ENCODE measurements around the gene SLC22A5. TPM values are rescaled to one million over a fixed set of nuclear protein-coding genes. Genes with fewer than 3 reads are reported as not detected.

Gene SLC22A5
- total RNA-seq, 2 donors from 2014 or later: 26.0 to 38.6 TPM

DNA sequence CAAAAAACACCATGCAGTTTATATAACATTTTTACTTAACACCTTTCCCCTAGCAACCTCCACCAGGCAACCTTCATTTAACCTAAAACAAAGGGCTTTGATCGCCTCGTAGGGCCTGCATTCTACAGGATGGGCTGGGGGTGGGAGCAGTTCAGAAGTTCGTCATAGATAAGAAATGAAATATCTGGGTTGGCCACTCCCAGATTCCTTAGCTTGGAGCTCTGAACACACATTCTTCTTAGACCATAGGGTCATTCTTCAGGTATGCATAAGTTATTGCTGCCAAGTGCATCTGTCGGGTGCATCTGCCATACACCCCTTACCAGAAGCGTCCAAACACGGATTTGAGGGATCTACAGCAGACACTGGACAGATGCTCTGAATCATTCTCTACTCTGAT lies 4.3 kb upstream of the SLC22A5 start:
- Histone ChIP-seq H3K27me3 (no peaks in the 10 kb centered on the region), H3K4me3 (no peak overlapping the region), H3K9me3 (no peaks in the 10 kb centered on the region), H3K27ac (no peak overlapping the region), H3K36me3 (no peaks in the 10 kb centered on the region), H3K9ac (ENCODE audit: low read depth in 2 of 2, low read length in 2 of 2) (no peak overlapping the region), H3K4me1 (no peaks in the 10 kb centered on the region)
- intact Hi-C loops (cut with DNase I): no loop called here
- TF ChIP-seq, protein P1, sequence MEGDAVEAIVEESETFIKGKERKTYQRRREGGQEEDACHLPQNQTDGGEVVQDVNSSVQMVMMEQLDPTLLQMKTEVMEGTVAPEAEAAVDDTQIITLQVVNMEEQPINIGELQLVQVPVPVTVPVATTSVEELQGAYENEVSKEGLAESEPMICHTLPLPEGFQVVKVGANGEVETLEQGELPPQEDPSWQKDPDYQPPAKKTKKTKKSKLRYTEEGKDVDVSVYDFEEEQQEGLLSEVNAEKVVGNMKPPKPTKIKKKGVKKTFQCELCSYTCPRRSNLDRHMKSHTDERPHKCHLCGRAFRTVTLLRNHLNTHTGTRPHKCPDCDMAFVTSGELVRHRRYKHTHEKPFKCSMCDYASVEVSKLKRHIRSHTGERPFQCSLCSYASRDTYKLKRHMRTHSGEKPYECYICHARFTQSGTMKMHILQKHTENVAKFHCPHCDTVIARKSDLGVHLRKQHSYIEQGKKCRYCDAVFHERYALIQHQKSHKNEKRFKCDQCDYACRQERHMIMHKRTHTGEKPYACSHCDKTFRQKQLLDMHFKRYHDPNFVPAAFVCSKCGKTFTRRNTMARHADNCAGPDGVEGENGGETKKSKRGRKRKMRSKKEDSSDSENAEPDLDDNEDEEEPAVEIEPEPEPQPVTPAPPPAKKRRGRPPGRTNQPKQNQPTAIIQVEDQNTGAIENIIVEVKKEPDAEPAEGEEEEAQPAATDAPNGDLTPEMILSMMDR (IDR thresholded peaks at IDR 0.05): no peak
- DNase-seq: no peak

DNA sequence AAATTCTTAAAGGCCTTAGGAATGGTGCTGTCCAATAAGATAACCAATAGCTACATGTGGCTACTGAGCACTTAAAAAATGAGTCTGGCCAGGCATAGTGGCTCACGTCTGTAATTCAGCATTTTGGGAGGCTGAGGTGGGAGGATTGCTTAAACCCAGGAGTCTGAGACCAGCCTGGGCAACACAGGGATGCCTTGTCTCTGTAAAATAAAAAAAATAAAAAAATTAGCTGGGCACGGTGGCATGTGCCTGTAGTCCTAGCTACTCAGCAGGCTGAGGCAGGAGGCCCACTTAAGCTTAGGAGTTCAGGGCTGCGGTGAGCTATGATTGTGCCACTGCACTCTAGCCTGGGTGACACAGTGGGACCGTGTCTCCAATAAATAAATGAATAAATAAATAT lies 1.3 kb upstream of the SLC22A5 start:
- Histone ChIP-seq H3K4me3 (no peak overlapping the region), H3K4me1 (peaks cover 17% of the 10 kb centered on the region), H3K36me3 (no peaks in the 10 kb centered on the region), H3K9ac (ENCODE audit: low read depth in 2 of 2, low read length in 2 of 2) (no peak overlapping the region), H3K9me3 (no peaks in the 10 kb centered on the region), H3K27ac (no peak overlapping the region), H3K27me3 (no peaks in the 10 kb centered on the region)
- TF ChIP-seq, protein P1 (IDR thresholded peaks at IDR 0.05): no peak
- intact Hi-C loops (cut with DNase I): no loop called here
- DNase-seq: no peak

DNA sequence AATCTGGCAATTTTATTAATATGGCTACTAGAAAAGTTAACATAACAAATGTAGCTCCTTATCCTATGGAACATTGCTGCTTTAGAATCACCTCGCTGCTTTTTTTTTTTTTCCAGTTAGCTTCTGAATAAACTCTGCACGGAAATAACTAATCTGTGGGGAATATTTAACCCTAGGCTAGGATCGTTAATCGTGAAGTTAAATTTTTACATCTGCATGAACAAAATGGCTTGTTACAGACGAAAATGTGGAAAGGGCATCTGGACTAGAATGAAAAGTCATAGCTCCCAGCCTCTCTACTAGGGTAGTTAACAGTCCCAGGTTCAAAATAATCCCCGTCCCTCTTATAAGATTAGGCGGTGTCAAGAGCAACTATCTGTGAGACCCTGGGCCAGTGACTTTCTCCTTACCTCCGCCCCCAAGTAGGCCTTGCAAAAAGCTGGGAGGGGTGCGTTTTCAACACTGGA lies 470 bp upstream of the SLC22A5 start:
- DNase-seq: no peak
- Histone ChIP-seq H3K4me3 (peak overlapping the region; percentile 78), H3K27me3 (no peaks in the 10 kb centered on the region), H3K9ac (ENCODE audit: low read depth in 2 of 2, low read length in 2 of 2) (peak overlapping the region; percentile 77 to 79), H3K4me1 (peaks cover 17% of the 10 kb centered on the region), H3K9me3 (no peaks in the 10 kb centered on the region), H3K36me3 (no peaks in the 10 kb centered on the region), H3K27ac (peak overlapping the region; percentile 83)
- TF ChIP-seq, protein P1 (IDR thresholded peaks at IDR 0.05): no peak
- intact Hi-C loops (cut with DNase I): no loop called here

DNA sequence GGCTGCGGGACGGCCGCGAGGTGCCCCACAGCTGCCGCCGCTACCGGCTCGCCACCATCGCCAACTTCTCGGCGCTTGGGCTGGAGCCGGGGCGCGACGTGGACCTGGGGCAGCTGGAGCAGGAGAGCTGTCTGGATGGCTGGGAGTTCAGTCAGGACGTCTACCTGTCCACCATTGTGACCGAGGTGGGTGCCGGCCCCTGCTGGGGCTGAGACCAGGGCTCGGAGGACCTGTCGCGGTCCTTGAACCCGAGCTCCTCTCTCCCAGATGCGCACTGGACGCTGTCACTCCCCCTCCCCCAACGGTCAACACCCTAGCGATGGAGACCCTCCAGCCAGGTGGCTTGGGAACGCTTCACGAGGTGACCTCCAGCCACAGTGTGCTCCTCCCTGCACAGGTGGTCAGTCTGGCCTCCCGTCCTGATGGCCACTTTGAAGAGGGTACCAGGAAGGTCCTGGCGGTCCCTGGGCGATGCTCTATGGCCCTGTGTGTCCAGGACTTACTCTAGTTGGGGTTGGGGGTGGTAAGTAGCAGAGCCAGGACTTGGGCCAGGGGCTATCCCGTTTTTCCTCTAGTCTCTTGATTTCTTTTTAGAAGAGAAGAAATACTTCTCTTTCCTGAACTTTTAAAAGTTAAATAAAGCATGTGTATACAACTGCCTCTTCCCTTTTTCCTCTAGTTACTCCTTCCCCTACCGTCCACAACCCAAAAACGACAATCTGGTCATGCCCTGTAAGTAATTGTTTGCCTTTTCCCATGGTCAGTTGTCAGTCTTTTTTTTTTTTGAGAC lies 866 bp downstream of the SLC22A5 start:
- no peak for DNase-seq

DNA sequence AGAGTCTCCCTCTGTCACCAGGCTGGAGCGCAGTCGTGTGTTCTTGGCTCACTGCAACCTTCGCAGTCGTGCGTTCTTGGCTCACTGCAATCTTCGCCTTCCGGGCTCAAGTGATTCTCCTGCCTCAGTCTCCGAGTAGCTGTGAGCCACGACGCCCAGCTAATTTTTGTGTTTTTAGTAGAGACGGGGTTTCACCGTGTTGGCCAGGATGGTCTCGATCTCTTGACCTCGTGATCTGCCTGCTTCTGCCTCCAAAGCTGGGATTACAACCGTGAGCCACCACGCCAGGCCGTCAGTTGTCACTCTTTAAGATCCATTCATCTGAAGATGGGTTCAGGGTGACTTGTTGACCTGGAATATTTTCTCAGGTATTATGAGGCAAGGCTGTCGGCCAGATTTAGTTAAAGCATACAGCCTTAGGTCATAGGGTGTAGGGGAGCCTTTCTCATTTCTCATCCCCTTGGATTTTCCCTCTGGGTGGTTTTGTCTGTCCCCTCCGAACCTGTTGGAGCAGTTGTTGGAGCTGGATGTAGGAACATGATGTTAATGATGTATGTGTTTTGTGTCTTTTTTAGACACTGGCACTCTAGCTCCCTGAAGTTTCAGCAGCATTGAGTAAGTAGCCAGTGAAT lies 1.6 kb downstream of the SLC22A5 start:
- Histone ChIP-seq H3K27ac (no peak overlapping the region), H3K27me3 (no peaks in the 10 kb centered on the region), H3K9ac (ENCODE audit: low read depth in 2 of 2, low read length in 2 of 2) (peak overlapping the region; percentile 51 to 79), H3K4me1 (peaks cover 17% of the 10 kb centered on the region), H3K9me3 (no peaks in the 10 kb centered on the region), H3K4me3 (peak overlapping the region; percentile 78), H3K36me3 (no peaks in the 10 kb centered on the region)
- DNase-seq: no peak
- TF ChIP-seq, protein P1 (IDR thresholded peaks at IDR 0.05): no peak
- intact Hi-C loops (cut with DNase I): loop anchor here (10.0 kb wide), 1 partner anchor 96 kb away; no protein-coding TSS in a partner anchor

More for the DNA sequence above, 866 bp downstream of the SLC22A5 start:
- Histone ChIP-seq H3K27me3 (no peaks in the 10 kb centered on the region), H3K27ac (peak overlapping the region; percentile 83), H3K9ac (ENCODE audit: low read depth in 2 of 2, low read length in 2 of 2) (peak overlapping the region; percentile 77 to 79), H3K9me3 (no peaks in the 10 kb centered on the region), H3K4me1 (peaks cover 17% of the 10 kb centered on the region), H3K4me3 (peak overlapping the region; percentile 78), H3K36me3 (no peaks in the 10 kb centered on the region)
- TF ChIP-seq, protein P1 (IDR thresholded peaks at IDR 0.05): no peak
- intact Hi-C loops (cut with DNase I): loop anchor here (10.0 kb wide), 1 partner anchor 96 kb away; no protein-coding TSS in a partner anchor
